ENCODE results near the gene POLR2E. TPM values are rescaled to one million over a fixed set of nuclear protein-coding genes. Genes with fewer than 3 reads are reported as not detected.

The POLR2E gene
- total and polyA plus RNA-seq, 2 donors (not counting 1 experiment from before 2014, with no cell fraction given), result 103 to 121 TPM

DNA sequence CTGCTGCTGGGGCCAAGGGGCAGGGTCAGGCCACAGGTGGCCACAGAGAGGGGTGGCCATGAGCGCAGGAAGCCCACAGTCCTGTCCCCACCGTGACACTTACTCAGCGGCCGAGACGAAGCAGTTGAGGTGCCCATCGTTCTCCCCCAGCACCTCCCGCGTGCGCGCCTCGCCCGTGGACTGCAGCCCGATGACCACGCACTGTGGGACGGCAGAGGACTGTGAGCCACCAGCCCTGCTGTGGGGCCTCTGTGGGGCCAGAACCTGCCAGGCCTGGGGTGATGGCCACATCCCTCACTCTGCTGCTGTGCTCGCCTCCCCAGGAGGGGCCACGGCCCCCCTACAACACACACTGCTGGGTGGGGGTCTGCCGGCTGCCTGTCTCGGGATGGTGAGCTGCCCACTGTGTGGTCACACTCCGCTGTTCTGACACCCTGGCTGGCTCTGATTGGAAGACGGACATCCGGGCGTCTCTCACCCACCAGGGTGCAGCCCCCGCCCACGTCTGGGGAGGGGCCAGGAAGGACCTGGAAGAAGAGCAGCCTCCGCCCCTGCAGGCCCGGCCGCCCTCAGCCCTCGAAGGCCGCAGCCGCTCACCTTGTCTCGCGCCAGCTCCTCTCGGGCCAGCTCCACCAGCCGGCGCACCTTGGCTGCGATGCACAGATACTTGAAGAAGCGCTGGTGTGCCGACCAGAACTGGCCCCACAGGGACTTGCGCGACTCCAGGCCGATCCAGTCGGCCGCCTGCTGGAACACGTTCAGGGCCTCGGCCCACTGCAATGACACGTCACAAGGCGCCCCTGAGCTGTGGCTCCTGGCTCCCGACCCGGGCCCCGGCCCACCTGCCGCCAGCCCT is 21.8 kb upstream of the POLR2E start:
- Mint-ChIP-seq H3K4me3 (no peak overlapping the region), H3K27ac (no peak overlapping the region), H3K27me3 (no peaks in the 10 kb centered on the region), H3K9me3 (ENCODE audit: insufficient read depth) (no peaks in the 10 kb centered on the region), H3K4me1 (peaks cover 5% of the 10 kb centered on the region)
- Histone ChIP-seq H3K9me3 (ENCODE audit: control extremely low read depth in 1 of 3, control insufficient read depth in 2 of 3, insufficient read depth in 1 of 3, low read length in 2 of 3) (no peaks in the 10 kb centered on the region), H3K4me2 (replicated peaks; ENCODE audit: low read depth, low read length, poor library complexity, severe bottlenecking) (no peak overlapping the region), H3K36me3 (replicated peaks in 1 of 2; ENCODE audit: control extremely low read depth in 1 of 2, control insufficient read depth in 1 of 2, extremely low read depth in 1 of 2, insufficient read depth in 2 of 2, low read length in 1 of 2) (peaks cover 1 to 52% of the 10 kb centered on the region in 2 experiments), H3K27me3 (replicated peaks in 1 of 4; ENCODE audit: control extremely low read depth in 1 of 4, control insufficient read depth in 3 of 4, insufficient read depth in 4 of 4, low read length in 3 of 4) (no peaks in the 10 kb centered on the region), H3K9ac (ENCODE audit: low read length) (no peak overlapping the region), H4K20me1 (ENCODE audit: control insufficient read depth, insufficient read depth, low read length, poor library complexity, severe bottlenecking) (peaks cover 33% of the 10 kb centered on the region), H3K79me2 (ENCODE audit: control insufficient read depth, insufficient read depth, low read length) (peaks cover 19% of the 10 kb centered on the region), H2AFZ (ENCODE audit: insufficient read depth, low read depth, low read length, poor library complexity, severe bottlenecking) (no peak overlapping the region), H3K27ac (ENCODE audit: low read length in 2 of 2) (no peak overlapping the region), H3K4me3 (ENCODE audit: control extremely low read depth in 1 of 5, extremely low read depth in 1 of 5, insufficient read depth in 1 of 5, low read depth in 2 of 5, low read length in 4 of 5) (no peak overlapping the region), H3K4me1 (ENCODE audit: control insufficient read depth in 2 of 2, insufficient read depth in 2 of 2, low read length in 2 of 2) (peaks cover 6 to 12% of the 10 kb centered on the region in 2 donors)
- DNase-seq (no peak), ATAC-seq (ENCODE audit: low read depth) (no peak)
- 96% methylated on average over 51 of the region's 52 CpGs for WGBS (ENCODE audit: insufficient coverage)
- POLR2A ChIA-PET, result no interaction called here
- CTCF ChIA-PET, result interaction anchor here (0.5 kb wide), 1 partner anchor 90 kb away, joined by 3 read pairs; no protein-coding TSS in a partner anchor
- TF ChIP-seq, protein P1, sequence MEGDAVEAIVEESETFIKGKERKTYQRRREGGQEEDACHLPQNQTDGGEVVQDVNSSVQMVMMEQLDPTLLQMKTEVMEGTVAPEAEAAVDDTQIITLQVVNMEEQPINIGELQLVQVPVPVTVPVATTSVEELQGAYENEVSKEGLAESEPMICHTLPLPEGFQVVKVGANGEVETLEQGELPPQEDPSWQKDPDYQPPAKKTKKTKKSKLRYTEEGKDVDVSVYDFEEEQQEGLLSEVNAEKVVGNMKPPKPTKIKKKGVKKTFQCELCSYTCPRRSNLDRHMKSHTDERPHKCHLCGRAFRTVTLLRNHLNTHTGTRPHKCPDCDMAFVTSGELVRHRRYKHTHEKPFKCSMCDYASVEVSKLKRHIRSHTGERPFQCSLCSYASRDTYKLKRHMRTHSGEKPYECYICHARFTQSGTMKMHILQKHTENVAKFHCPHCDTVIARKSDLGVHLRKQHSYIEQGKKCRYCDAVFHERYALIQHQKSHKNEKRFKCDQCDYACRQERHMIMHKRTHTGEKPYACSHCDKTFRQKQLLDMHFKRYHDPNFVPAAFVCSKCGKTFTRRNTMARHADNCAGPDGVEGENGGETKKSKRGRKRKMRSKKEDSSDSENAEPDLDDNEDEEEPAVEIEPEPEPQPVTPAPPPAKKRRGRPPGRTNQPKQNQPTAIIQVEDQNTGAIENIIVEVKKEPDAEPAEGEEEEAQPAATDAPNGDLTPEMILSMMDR (IDR thresholded peaks at IDR 0.05), result no peak
- TF ChIP-seq EZH2 (IDR thresholded peaks at IDR 0.05; ENCODE audit: borderline replicate concordance, insufficient read depth, low read depth, low read length, poor library complexity, severe bottlenecking), result no peak
- intact Hi-C loops (cut with micrococcal nuclease), result no loop called here

Measured in B cell (primary cell).